HS-5 (cell line): ENCODE measurements around the gene WDR1.

Experiments
- DNase-seq: peaks from one replicate; pipeline ENCODE4 v3.0.0-alpha.2; 2012; ENCODE audit warnings: low read depth

WDR1 gene

GRCh38 chr4:10098780-10099160 is 17.8 kb downstream of the WDR1 start:
- DNase-seq: no peak

DNA sequence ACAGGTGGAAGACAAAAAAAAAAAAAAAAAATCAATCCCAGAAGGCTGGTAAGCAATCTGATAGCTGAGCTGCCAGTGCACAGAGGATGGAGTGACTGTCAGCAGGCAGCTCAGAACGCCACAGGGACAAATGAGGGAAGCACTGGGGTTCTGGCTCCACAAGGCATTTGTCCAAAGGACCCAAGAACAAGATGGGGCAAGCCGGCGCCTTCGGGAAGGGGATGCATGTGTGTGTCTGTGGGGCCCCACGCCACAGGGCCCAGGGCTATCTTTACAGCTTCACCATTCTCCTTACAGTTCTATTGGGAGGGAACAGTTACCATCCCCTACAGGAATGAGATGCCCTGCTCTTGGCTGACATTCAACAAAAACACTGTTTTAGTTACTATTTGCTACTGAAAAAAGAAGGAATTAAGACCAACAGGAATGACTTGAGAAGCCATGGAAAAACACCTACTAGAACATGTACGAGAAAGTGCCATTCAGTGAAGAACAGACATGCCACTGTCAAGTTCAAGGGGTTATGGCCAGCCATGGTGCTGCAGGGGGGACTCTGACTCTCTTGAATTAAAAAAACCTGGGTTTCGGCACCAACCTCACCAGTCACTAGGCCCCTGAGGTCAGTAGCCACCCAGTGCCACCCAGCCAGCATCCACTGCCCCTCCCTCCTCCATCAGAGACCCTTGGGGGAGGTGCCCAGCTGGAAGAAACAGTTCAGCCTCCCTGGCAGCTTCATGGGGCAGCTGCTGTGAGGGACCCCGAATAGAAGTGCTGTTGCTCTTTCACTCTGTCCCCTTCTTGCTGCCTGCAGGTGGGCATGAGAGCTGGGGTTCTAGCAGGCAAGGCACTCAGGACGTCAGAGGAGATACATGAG is 18.5 kb downstream of the WDR1 start:
- DNase-seq: no peak

DNA sequence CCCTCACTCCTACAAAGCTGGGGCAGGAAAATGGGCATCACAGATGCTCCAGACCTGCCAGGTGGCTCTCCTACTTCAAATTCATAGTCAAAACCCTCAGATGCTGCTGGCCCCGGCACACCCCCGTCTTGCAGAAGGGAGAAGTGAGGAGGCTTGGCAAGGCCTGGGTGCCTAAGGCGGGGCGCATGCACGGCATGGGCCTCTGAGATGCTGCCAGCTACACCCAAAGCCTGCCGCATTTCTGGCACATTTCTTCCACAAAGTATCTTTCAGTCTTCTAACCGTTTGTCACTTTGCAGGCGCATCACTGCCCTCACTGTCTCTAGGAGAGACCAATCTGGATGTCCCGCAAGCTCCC is 19.6 kb downstream of the WDR1 start:
- DNase-seq: no peak

DNA sequence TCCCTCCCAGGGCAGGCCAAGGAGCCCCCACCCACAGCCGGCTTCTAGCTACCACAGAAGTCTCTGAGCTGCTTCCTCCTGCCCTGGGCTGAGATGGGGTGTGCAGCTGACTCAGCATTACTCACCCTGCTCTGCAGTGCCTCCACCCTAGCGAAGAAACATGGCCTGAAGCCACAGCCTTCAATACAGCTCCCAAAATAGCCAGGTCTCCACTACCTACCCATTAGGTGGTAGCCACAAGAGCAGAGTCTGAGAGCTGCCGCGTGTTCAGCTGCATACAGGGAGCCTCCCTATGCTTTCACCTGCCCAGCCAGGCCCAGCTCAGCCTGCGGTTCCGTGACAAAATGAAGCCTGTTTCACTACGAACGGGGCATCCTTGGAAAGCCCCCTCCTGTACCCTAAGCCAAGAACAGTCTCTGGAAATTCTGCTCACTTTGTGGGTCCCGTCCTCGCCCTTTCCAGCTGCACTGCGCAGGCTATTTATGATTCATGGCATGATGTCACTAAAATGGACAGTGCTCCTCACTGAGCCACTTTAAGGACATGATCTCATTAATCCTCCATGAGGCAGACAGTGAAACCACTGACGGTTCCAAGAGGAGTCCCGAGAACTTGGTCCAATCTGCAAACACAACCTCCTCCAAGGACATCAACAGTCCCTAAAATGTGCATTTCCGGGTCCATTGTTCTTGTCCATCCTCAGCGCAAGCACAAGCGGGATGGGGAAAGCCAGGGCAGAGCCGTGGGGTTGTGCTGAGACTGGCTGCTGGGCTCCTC is 20.2 kb downstream of the WDR1 start:
- peak; percentile 75 for DNase-seq

DNA sequence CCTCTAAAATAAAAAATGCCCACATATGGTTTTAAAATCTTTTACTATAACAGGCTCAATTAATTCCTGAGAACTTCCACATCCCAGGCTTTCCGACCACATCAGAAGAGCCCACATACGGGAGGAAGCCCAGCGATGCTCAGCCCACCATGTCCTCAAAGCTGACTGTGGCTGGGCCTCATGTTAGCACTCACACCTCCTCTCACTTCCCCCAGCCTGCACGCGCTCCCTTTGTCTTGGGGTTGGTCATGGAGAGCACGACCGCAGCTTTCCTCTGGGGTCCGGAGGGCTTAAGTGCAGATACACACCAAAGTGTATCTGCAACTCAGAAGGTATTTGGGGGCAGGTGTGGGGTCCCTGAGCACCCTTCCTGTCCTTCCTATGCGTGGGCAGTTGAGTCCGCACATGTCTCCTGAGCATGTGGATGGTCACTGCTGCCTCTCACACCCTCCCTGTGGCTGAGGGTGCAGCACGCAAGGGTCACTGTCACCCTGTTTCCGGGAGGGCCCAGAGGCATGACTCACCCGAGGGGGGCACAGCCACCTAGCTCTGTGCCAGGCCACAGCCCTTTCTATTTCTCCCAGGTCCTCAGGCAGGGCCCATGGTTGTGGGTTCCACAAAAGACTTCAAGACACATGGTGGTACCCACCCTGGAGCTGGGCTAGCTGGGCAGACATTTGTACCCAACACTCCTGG is 21.2 kb downstream of the WDR1 start:
- DNase-seq: no peak

- DNase-seq: no peak
Measured at GRCh38 chr4:10094841-10095240, 21.8 kb downstream of the WDR1 start.

GRCh38 chr4:10093801-10094552 is 22.6 kb downstream of the WDR1 start:
- no peak for DNase-seq

DNA sequence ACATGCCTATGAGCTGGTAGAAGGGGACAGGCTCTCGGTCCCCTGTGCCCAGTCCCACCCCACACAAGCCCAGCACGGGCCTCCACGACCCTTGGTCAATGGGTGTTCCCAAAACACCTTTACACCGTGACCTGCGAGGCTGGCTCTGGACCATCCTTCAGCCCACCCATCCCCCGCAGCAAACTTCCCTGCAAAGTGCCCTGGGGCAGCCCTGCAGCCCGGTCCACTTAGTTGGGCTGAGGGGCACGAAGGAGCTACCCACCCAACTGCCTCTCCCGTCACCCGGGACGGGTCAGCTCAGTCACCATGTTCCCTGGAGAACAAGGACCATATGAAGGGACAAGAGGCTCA is 23.4 kb downstream of the WDR1 start:
- no peak for DNase-seq

DNA sequence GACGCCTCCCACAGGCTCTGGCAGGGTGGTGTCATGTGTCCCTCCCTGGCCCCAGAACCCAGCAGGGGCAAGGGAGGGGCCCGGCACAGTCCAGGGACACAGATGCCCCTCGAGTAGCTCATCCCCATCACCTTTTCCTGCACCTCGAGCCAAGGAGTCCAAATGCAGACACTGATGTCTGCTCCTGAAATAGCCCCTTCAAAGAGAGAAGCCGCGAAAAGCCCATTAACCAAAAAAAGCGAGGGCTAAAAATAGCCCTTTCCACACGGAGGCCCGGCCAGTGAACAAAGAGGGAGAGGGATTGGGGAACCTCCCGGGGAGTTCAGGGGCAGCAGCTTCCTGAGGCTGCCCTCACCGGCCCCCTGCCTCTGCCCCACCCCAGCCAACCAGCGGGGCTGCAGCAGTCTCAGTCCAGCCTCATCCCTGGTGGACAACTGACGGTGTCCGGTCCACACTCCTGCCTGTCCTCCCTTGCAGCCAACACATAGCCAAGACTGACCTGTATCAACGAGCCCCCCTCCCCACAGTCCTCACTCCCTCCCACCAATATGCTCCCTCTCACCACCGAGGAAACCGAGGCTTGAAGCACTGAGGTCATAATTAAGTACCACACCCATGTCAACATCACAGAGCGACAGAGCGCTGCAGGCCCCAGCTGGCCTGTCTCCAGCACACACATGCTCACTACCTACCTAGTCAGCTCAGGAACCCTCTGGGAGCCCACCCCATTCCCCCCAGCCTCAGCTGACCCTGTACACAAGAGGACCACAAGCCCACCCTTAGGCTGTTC is 23.9 kb downstream of the WDR1 start:
- DNase-seq: no peak

- no peak for DNase-seq
Measured at GRCh38 chr4:10091531-10092181, 24.9 kb downstream of the WDR1 start.

GRCh38 chr4:10090467-10091250 is 25.9 kb downstream of the WDR1 start:
- DNase-seq: no peak

DNA sequence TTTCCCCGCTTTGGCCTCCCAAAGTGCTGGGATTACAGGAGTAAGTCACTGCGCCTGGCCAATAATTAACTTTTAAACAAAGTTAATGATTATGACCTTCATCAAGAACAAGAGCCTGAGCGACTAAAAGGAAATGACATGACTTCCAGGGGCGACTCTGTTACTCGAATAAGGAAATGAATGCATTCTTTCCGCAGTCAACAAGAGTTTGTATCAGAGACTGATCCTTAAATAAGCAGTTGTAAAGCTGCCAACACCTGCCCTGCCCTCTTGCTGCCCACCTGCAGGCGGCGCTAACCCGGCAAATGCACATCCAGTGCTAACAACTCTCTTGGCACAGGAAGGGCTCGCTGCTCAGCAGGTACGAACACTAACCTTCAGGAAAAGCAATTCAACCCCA is 27.3 kb downstream of the WDR1 start:
- DNase-seq: no peak

GRCh38 chr4:10088135-10089010 is 28.2 kb downstream of the WDR1 start:
- DNase-seq: no peak

DNA sequence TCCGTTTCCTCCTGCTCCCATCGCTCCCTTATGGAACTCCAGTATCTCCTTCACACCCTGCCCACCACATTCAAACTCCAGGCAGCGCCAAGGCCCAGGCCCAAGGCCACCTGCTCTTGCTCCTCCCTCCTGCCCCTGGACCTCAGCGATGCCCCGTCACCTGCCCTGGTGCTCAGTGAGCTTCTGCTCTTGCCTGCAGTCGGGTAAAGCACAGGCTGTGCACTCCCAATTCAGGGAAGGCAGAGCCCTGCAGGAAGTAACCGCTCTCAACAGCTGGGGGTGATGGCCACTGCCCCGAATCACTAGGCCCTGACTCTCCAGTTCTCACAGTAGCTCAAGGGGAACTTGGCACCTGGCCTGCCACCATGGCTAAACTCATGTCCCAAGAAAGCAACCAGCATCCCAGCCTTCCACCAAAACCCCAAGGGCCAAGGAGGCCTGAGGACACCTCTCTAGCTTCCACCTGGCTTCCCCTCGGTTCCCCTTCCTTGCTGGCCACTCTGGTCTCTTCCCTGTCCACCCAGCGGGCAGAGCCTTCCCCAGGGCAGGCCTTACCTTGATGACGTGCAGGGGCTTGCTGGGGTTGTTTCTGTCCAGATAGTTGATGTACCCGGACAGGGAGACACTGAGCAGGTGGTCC is 29.3 kb downstream of the WDR1 start:
- DNase-seq: no peak

- DNase-seq: no peak
Measured at GRCh38 chr4:10086506-10087120, 30.0 kb downstream of the WDR1 start.

- no peak for DNase-seq
Measured at GRCh38 chr4:10085828-10086505, 30.6 kb downstream of the WDR1 start.

GRCh38 chr4:10085386-10085785 is 31.2 kb downstream of the WDR1 start:
- no peak for DNase-seq
